Mesenchymal stem cell (in vitro differentiated cells and primary cell): ENCODE data around the gene DHX30.

ENCODE experiments used
- DNase-seq: peaks from one replicate; pipeline ENCODE4 v3.0.0-alpha.2; 2013
- H2AFZ ChIP-seq: one replicate; pipeline ENCODE4 v1.6.1; 2013; ENCODE audit warnings: low read depth, mild to moderate bottlenecking, control low read depth, inconsistent platforms, low read length, moderate library complexity
- H2AK5ac ChIP-seq: 2 replicates; pipeline ENCODE4 v1.6.1; 2013; ENCODE audit warnings: low read length, moderate library complexity, mild to moderate bottlenecking, inconsistent platforms; ENCODE audit not compliant: severe bottlenecking
- H2BK120ac ChIP-seq: one replicate; pipeline ENCODE4 v1.6.1; 2013; ENCODE audit warnings: low read depth, mild to moderate bottlenecking, inconsistent platforms, low read length, moderate library complexity
- H2BK12ac ChIP-seq, 2 experiments: one replicate each; pipeline ENCODE4 v1.6.1; 2013; ENCODE audit warnings: inconsistent platforms in 2 of 2, low read length in 2 of 2, mild to moderate bottlenecking in 2 of 2, moderate library complexity in 2 of 2, control low read depth in 1 of 2
- H2BK15ac ChIP-seq: one replicate; pipeline ENCODE4 v1.6.1; 2013; ENCODE audit warnings: mild to moderate bottlenecking, low read depth, inconsistent platforms; ENCODE audit not compliant: poor library complexity, severe bottlenecking
- H2BK5ac ChIP-seq: 2 replicates; pipeline ENCODE4 v1.6.1; 2013; ENCODE audit warnings: low read depth, mild to moderate bottlenecking, low read length, control low read depth, inconsistent platforms; ENCODE audit not compliant: poor library complexity, severe bottlenecking
- H3K14ac ChIP-seq, 2 experiments: one replicate each; pipeline ENCODE4 v1.6.1; 2013; ENCODE audit warnings: inconsistent platforms in 2 of 2, low read length in 2 of 2, control low read depth in 1 of 2, mild to moderate bottlenecking in 1 of 2, moderate library complexity in 1 of 2
- H3K18ac ChIP-seq, 2 experiments: one replicate each; pipeline ENCODE4 v1.6.1; 2013; ENCODE audit warnings: inconsistent platforms in 2 of 2, low read length in 2 of 2, control low read depth in 1 of 2, low read depth in 1 of 2, mild to moderate bottlenecking in 1 of 2
- H3K23ac ChIP-seq, 2 experiments: one replicate each; pipeline ENCODE4 v1.6.1; 2013; ENCODE audit warnings: inconsistent platforms in 2 of 2, low read length in 2 of 2, mild to moderate bottlenecking in 2 of 2, moderate library complexity in 2 of 2, control low read depth in 1 of 2
- H3K27ac ChIP-seq: 2 replicates; pipeline ENCODE4 v1.5.1; 2013; ENCODE audit warnings: mild to moderate bottlenecking, moderate library complexity, low read length, control low read depth, inconsistent platforms; ENCODE audit not compliant: poor library complexity, severe bottlenecking
- H3K27me3 ChIP-seq, 2 experiments: 2 replicates each; pipeline versions ENCODE4 v1.6.1 to v1.7.0; 2013; ENCODE audit warnings: low read length in 2 of 2, mild to moderate bottlenecking in 2 of 2, moderate library complexity in 2 of 2, control low read depth in 1 of 2, inconsistent platforms in 1 of 2; ENCODE audit not compliant: control insufficient read depth in 1 of 2, insufficient read depth in 1 of 2
- H3K36me3 ChIP-seq, 2 experiments: 2 replicates each; pipeline versions ENCODE4 v1.6.1 to v1.7.0; 2013; ENCODE audit warnings: low read length in 2 of 2, control low read depth in 1 of 2, inconsistent platforms in 1 of 2, low read depth in 1 of 2, mild to moderate bottlenecking in 1 of 2; ENCODE audit not compliant: insufficient read depth in 2 of 2, control insufficient read depth in 1 of 2
- H3K4ac ChIP-seq, 2 experiments: one replicate each; pipeline ENCODE4 v1.6.1; 2013; ENCODE audit warnings: inconsistent platforms in 2 of 2, low read length in 2 of 2, mild to moderate bottlenecking in 2 of 2, moderate library complexity in 2 of 2, control low read depth in 1 of 2, low read depth in 1 of 2
- H3K4me1 ChIP-seq: 2 replicates; pipeline ENCODE4 v1.6.1; 2013; ENCODE audit warnings: low read depth, low read length, control low read depth; ENCODE audit not compliant: control insufficient read depth, insufficient read depth
- H3K4me2 ChIP-seq: 2 replicates; pipeline ENCODE4 v1.6.1; 2013; ENCODE audit warnings: low read length, mild to moderate bottlenecking, inconsistent platforms; ENCODE audit not compliant: poor library complexity, severe bottlenecking
- H3K4me3 ChIP-seq, 2 experiments: 2 replicates each; pipeline versions ENCODE4 v1.5.1 to v1.7.0; 2013; ENCODE audit warnings: low read length in 2 of 2, mild to moderate bottlenecking in 2 of 2, control low read depth in 1 of 2, low read depth in 1 of 2; ENCODE audit not compliant: insufficient read depth in 1 of 2
- H3K79me1 ChIP-seq: replicated peaks from 2 replicates; pipeline ENCODE4 v1.6.1; 2013; ENCODE audit warnings: mild to moderate bottlenecking, control low read depth, low read length, inconsistent platforms; ENCODE audit not compliant: poor library complexity, severe bottlenecking
- H3K9ac ChIP-seq: 2 replicates; pipeline ENCODE4 v1.7.0; 2013; ENCODE audit warnings: mild to moderate bottlenecking, low read length, moderate library complexity
- H3K9me3 ChIP-seq: 2 replicates; pipeline ENCODE4 v1.7.0; 2013; ENCODE audit warnings: mild to moderate bottlenecking, low read length; ENCODE audit not compliant: control insufficient read depth
- H4K8ac ChIP-seq: one replicate; pipeline ENCODE4 v1.6.1; 2013; ENCODE audit warnings: inconsistent platforms, mild to moderate bottlenecking, low read length, moderate library complexity
- H4K91ac ChIP-seq: one replicate; pipeline ENCODE4 v1.6.1; 2013; ENCODE audit warnings: mild to moderate bottlenecking, low read length, inconsistent platforms
- WGBS: methylation state at CpG from one replicate; pipeline ENCODE4 v1.1.7; 2013; ENCODE audit warnings: mixed read lengths; 5-methylcytosine and 5-hydroxymethylcytosine counted together

Gene DHX30

DNA sequence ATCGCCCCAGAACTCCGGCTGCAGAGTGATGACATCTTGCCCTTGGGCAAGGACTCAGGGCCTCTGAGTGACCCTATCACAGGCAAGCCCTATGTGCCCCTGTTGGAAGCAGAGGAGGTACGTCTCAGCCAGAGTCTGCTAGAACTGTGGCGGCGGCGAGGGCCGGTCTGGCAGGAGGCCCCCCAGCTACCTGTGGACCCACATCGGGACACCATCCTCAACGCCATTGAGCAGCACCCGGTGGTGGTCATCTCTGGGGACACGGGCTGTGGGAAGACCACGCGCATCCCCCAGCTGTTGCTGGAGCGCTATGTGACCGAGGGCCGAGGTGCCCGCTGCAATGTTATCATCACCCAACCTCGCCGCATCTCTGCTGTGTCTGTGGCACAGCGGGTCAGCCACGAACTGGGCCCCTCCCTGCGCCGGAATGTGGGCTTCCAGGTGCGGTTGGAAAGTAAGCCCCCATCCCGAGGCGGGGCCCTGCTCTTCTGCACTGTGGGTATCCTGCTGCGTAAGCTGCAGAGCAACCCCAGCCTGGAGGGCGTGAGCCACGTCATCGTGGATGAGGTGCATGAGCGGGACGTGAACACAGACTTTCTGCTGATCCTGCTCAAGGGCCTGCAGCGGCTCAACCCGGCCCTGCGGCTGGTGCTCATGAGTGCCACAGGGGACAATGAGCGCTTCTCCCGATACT, 43.4 kb downstream of the DHX30 start:
- no peaks in the 10 kb centered on the region for H3K27me3 ChIP-seq
- no peak overlapping the region for H3K4ac ChIP-seq
- no peak overlapping the region for H2BK5ac ChIP-seq
- DNase-seq = no peak
- no peak overlapping the region for H4K8ac ChIP-seq
- H3K9ac ChIP-seq = no peak overlapping the region
- H3K4me2 ChIP-seq = no peak overlapping the region
- H3K27ac ChIP-seq = no peak overlapping the region
- H3K79me1 ChIP-seq = peaks cover 30% of the 10 kb centered on the region
- no peak overlapping the region for H3K23ac ChIP-seq
- no peak overlapping the region for H2AK5ac ChIP-seq
- H3K18ac ChIP-seq = no peak overlapping the region
- no peak overlapping the region for H2BK15ac ChIP-seq
- no peak overlapping the region for H2AFZ ChIP-seq
- H3K9me3 ChIP-seq = no peaks in the 10 kb centered on the region
- no peak overlapping the region for H2BK120ac ChIP-seq
- peaks cover 94 to 98% of the 10 kb centered on the region in 2 experiments for H3K36me3 ChIP-seq
- H3K4me1 ChIP-seq = no peaks in the 10 kb centered on the region
- H3K4me3 ChIP-seq = no peak overlapping the region
- H3K14ac ChIP-seq = no peak overlapping the region
- 97% methylated on average over 37 of the region's 37 CpGs for WGBS
- no peak overlapping the region for H4K91ac ChIP-seq
- H2BK12ac ChIP-seq = no peak overlapping the region

DNA sequence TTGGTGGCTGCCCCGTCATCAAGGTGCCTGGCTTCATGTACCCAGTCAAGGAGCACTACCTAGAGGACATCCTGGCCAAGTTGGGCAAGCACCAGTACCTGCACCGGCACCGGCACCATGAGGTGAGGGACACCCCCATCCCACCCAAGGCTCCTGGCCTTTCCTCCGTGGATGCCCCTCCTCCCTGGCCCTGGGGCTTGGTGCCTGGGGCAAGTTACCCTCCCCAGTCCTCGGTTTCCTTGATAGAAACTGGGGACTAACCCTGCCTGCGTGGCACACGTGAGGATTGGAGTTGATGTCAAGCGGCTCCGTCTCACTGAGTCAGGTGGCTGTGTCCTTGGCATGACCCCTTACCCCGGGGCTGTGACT, 43.9 kb downstream of the DHX30 start:
- H2BK15ac ChIP-seq = no peak overlapping the region
- H3K14ac ChIP-seq = no peak overlapping the region
- no peak overlapping the region for H3K4ac ChIP-seq
- no peak overlapping the region for H3K9ac ChIP-seq
- no peak overlapping the region for H3K27ac ChIP-seq
- H3K4me1 ChIP-seq = no peaks in the 10 kb centered on the region
- no peaks in the 10 kb centered on the region for H3K9me3 ChIP-seq
- no peak overlapping the region for H3K4me3 ChIP-seq
- no peak for DNase-seq
- H4K91ac ChIP-seq = no peak overlapping the region
- H3K23ac ChIP-seq = no peak overlapping the region
- no peak overlapping the region for H2AK5ac ChIP-seq
- WGBS = 93% methylated on average over 10 of the region's 10 CpGs
- H4K8ac ChIP-seq = no peak overlapping the region
- peaks cover 25% of the 10 kb centered on the region for H3K79me1 ChIP-seq
- no peak overlapping the region for H2AFZ ChIP-seq
- H3K4me2 ChIP-seq = no peak overlapping the region
- no peak overlapping the region for H2BK120ac ChIP-seq
- H3K27me3 ChIP-seq = no peaks in the 10 kb centered on the region
- H2BK5ac ChIP-seq = no peak overlapping the region
- H2BK12ac ChIP-seq = no peak overlapping the region
- no peak overlapping the region for H3K18ac ChIP-seq
- H3K36me3 ChIP-seq = peaks cover 94 to 98% of the 10 kb centered on the region in 2 experiments

DNA sequence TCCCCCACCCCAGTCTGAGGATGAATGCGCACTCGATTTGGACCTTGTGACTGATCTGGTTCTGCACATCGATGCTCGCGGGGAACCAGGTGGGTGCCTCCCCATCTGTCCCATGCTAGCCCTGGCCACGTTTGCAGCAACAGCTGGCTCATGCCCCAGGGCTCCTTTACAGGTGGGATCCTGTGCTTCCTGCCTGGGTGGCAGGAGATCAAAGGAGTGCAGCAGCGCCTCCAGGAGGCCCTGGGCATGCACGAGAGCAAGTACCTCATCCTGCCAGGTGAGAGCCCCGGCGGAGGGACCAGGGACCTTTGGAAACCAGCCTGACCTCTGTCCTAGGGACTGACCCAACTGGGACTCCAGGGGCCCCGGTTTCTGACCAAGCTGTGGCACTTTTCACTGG, 44.3 kb downstream of the DHX30 start:
- peaks cover 26% of the 10 kb centered on the region for H3K79me1 ChIP-seq
- no peak overlapping the region for H3K23ac ChIP-seq
- no peak overlapping the region for H3K4ac ChIP-seq
- no peak overlapping the region for H2BK120ac ChIP-seq
- no peak overlapping the region for H2BK5ac ChIP-seq
- H2AK5ac ChIP-seq = no peak overlapping the region
- no peak overlapping the region for H4K8ac ChIP-seq
- no peaks in the 10 kb centered on the region for H3K4me1 ChIP-seq
- H4K91ac ChIP-seq = no peak overlapping the region
- no peak overlapping the region for H2AFZ ChIP-seq
- H3K4me2 ChIP-seq = no peak overlapping the region
- WGBS = 96% methylated on average over 11 of the region's 11 CpGs
- H3K18ac ChIP-seq = no peak overlapping the region
- no peak overlapping the region for H3K14ac ChIP-seq
- no peak overlapping the region for H3K27ac ChIP-seq
- H3K9me3 ChIP-seq = no peaks in the 10 kb centered on the region
- H3K4me3 ChIP-seq = no peak overlapping the region
- no peaks in the 10 kb centered on the region for H3K27me3 ChIP-seq
- no peak overlapping the region for H3K9ac ChIP-seq
- peaks cover 98% of the 10 kb centered on the region in 2 experiments for H3K36me3 ChIP-seq
- no peak overlapping the region for H2BK15ac ChIP-seq
- no peak overlapping the region for H2BK12ac ChIP-seq
- no peak for DNase-seq

DNA sequence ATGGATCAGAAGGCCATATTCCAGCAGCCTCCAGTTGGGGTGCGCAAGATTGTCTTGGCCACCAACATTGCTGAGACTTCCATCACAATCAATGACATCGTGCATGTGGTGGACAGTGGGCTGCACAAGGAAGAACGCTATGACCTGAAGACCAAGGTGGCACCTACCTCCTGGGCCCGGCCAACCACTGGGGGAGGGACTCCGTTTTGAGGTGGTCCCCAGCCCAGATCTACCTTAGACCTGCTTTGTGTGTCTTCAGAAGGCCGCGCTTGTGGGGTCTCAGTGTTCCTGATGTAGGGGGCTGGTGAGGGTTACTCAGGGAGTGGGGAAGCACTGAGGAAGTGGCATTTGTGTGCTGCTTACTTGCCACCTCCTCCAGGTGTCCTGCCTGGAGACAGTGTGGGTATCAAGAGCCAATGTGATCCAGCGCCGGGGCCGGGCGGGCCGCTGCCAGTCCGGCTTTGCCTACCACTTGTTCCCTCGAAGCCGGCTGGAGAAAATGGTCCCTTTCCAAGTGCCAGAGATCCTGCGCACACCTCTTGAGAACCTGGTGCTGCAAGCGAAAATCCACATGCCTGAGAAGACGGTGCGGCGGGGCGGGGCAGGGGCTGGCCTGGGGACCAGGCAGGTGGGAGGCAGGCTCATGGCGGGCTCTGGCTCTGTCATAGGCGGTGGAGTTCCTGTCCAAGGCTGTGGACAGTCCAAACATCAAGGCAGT, 45.0 kb downstream of the DHX30 start:
- WGBS = 96% methylated on average over 23 of the region's 23 CpGs
- no peaks in the 10 kb centered on the region for H3K4me1 ChIP-seq
- H2BK5ac ChIP-seq = no peak overlapping the region
- DNase-seq = no peak
- H3K79me1 ChIP-seq = peaks cover 27% of the 10 kb centered on the region
- H2BK15ac ChIP-seq = no peak overlapping the region
- no peak overlapping the region for H3K23ac ChIP-seq
- H4K91ac ChIP-seq = no peak overlapping the region
- H4K8ac ChIP-seq = no peak overlapping the region
- H3K14ac ChIP-seq = no peak overlapping the region
- peaks cover 98 to 99% of the 10 kb centered on the region in 2 experiments for H3K36me3 ChIP-seq
- no peak overlapping the region for H3K4ac ChIP-seq
- no peak overlapping the region for H3K4me3 ChIP-seq
- no peak overlapping the region for H2AFZ ChIP-seq
- no peak overlapping the region for H2BK120ac ChIP-seq
- H3K27ac ChIP-seq = no peak overlapping the region
- no peaks in the 10 kb centered on the region for H3K9me3 ChIP-seq
- H3K9ac ChIP-seq = no peak overlapping the region
- H2AK5ac ChIP-seq = no peak overlapping the region
- H3K4me2 ChIP-seq = no peak overlapping the region
- H2BK12ac ChIP-seq = no peak overlapping the region
- H3K18ac ChIP-seq = no peak overlapping the region
- H3K27me3 ChIP-seq = no peaks in the 10 kb centered on the region
